Measurements from ENCODE around the gene MMAB. TPM values are rescaled to one million over a fixed set of nuclear protein-coding genes. Genes with fewer than 3 reads are reported as not detected.

Gene MMAB
- total RNA-seq, 2 donors from 2014 or later = 59.1 to 76.6 TPM

GRCh38 chr12:109539508-109539907, 33.8 kb downstream of the MMAB start:
- no peak for TF ChIP-seq CTCF (IDR thresholded peaks at IDR 0.05)
- no peak for DNase-seq
- H3K4me3 ChIP-seq = no peak overlapping the region
- H3K9me3 ChIP-seq = no peaks in the 10 kb centered on the region
- H3K4me1 ChIP-seq = no peaks in the 10 kb centered on the region
- no peaks in the 10 kb centered on the region for H3K36me3 ChIP-seq
- no peak overlapping the region for H3K9ac ChIP-seq (ENCODE audit: low read depth in 2 of 2, low read length in 2 of 2)
- no peak overlapping the region for H3K27ac ChIP-seq
- H3K27me3 ChIP-seq = no peaks in the 10 kb centered on the region
- intact Hi-C loops (cut with DNase I) = no loop called here

GRCh38 chr12:109538191-109538863, 35.0 kb downstream of the MMAB start:
- Histone ChIP-seq H3K9ac (ENCODE audit: low read depth in 2 of 2, low read length in 2 of 2) (no peak overlapping the region), H3K9me3 (no peaks in the 10 kb centered on the region), H3K4me1 (no peaks in the 10 kb centered on the region), H3K27ac (no peak overlapping the region), H3K27me3 (no peaks in the 10 kb centered on the region), H3K36me3 (no peaks in the 10 kb centered on the region), H3K4me3 (no peak overlapping the region)
- intact Hi-C loops (cut with DNase I) = no loop called here
- DNase-seq = no peak
- no peak for TF ChIP-seq CTCF (IDR thresholded peaks at IDR 0.05)

- intact Hi-C loops (cut with DNase I) = no loop called here
Measured at GRCh38 chr12:109537136-109537535, 36.2 kb downstream of the MMAB start.

GRCh38 chr12:109535863-109536250, 37.4 kb downstream of the MMAB start:
- no peaks in the 10 kb centered on the region for H3K27me3 ChIP-seq
- H3K4me3 ChIP-seq = no peak overlapping the region
- intact Hi-C loops (cut with DNase I) = no loop called here
- no peaks in the 10 kb centered on the region for H3K36me3 ChIP-seq
- no peak overlapping the region for H3K9ac ChIP-seq (ENCODE audit: low read depth in 2 of 2, low read length in 2 of 2)
- DNase-seq = no peak
- no peaks in the 10 kb centered on the region for H3K9me3 ChIP-seq
- H3K27ac ChIP-seq = no peak overlapping the region
- no peaks in the 10 kb centered on the region for H3K4me1 ChIP-seq
- no peak for TF ChIP-seq CTCF (IDR thresholded peaks at IDR 0.05)

More at GRCh38 chr12:109537136-109537535, 36.2 kb downstream of the MMAB start:
- no peaks in the 10 kb centered on the region for H3K36me3 ChIP-seq
- H3K4me3 ChIP-seq = no peak overlapping the region
- no peak overlapping the region for H3K27ac ChIP-seq
- H3K9ac ChIP-seq (ENCODE audit: low read depth in 2 of 2, low read length in 2 of 2) = no peak overlapping the region
- no peaks in the 10 kb centered on the region for H3K4me1 ChIP-seq
- TF ChIP-seq CTCF (IDR thresholded peaks at IDR 0.05) = no peak
- H3K27me3 ChIP-seq = no peaks in the 10 kb centered on the region
- no peak for DNase-seq
- H3K9me3 ChIP-seq = no peaks in the 10 kb centered on the region

- H3K27ac ChIP-seq = no peak overlapping the region
- no peak for DNase-seq
- no peak overlapping the region for H3K9ac ChIP-seq (ENCODE audit: low read depth in 2 of 2, low read length in 2 of 2)
- no peaks in the 10 kb centered on the region for H3K27me3 ChIP-seq
- H3K36me3 ChIP-seq = no peaks in the 10 kb centered on the region
- H3K4me1 ChIP-seq = no peaks in the 10 kb centered on the region
- TF ChIP-seq CTCF (IDR thresholded peaks at IDR 0.05) = no peak
- H3K9me3 ChIP-seq = no peaks in the 10 kb centered on the region
- intact Hi-C loops (cut with DNase I) = no loop called here
- no peak overlapping the region for H3K4me3 ChIP-seq
Measured at GRCh38 chr12:109535231-109535862, 38.0 kb downstream of the MMAB start.
